GM12874 (cell line): ENCODE data around the gene EP400.

ENCODE experiments used
- CTCF ChIP-seq: IDR thresholded peaks from 2 replicates; pipeline ENCODE4 v1.5.1; 2011; ENCODE audit warnings: low read depth, mild to moderate bottlenecking, control low read depth, low read length, moderate library complexity; ENCODE audit not compliant: insufficient read depth

EP400 gene

GRCh38 chr12:132065609-132066344 lies 116.0 kb downstream of the EP400 start:
- TF ChIP-seq CTCF: no peak

GRCh38 chr12:132066345-132066685 lies 116.6 kb downstream of the EP400 start:
- no peak for TF ChIP-seq CTCF

- no peak for TF ChIP-seq CTCF
Observed at GRCh38 chr12:132066749-132067148, 117.0 kb downstream of the EP400 start.

- no peak for TF ChIP-seq CTCF
Observed at GRCh38 chr12:132067182-132067581, 117.4 kb downstream of the EP400 start.

GRCh38 chr12:132068250-132068649 lies 118.5 kb downstream of the EP400 start:
- no peak for TF ChIP-seq CTCF

- no peak for TF ChIP-seq CTCF
Observed at GRCh38 chr12:132069336-132069985, 119.7 kb downstream of the EP400 start.

- no peak for TF ChIP-seq CTCF
Observed at GRCh38 chr12:132070298-132070697, 120.6 kb downstream of the EP400 start.
